HUES48 (cell line): ENCODE results near the gene MCF2L2.
A peak's percentile ranks its signal among the peaks of the same experiment; 100 is the strongest.

Experiments
- H3K27ac ChIP-seq: one replicate; pipeline ENCODE4 v1.7.0; 2013; ENCODE audit warnings: low read depth, low read length, inconsistent platforms
- H3K27me3 ChIP-seq: 2 replicates; pipeline ENCODE4 v1.6.1; 2013; ENCODE audit warnings: mild to moderate bottlenecking, low read length; ENCODE audit not compliant: control insufficient read depth, insufficient read depth
- H3K36me3 ChIP-seq: 2 replicates; pipeline ENCODE4 v1.6.1; 2013; ENCODE audit warnings: low read length; ENCODE audit not compliant: control insufficient read depth, insufficient read depth
- H3K4me1 ChIP-seq: 2 replicates; pipeline ENCODE4 v1.6.1; 2013; ENCODE audit warnings: mild to moderate bottlenecking, low read length; ENCODE audit not compliant: control insufficient read depth, insufficient read depth
- H3K4me3 ChIP-seq: 2 replicates; pipeline ENCODE4 v1.5.1; 2013; ENCODE audit warnings: mild to moderate bottlenecking, low read depth, low read length
- H3K9ac ChIP-seq: 2 replicates; pipeline ENCODE4 v1.6.1; 2013; ENCODE audit warnings: mild to moderate bottlenecking, low read depth, low read length, moderate library complexity
- H3K9me3 ChIP-seq: 2 replicates; pipeline ENCODE4 v1.6.1; 2013; ENCODE audit warnings: low read length; ENCODE audit not compliant: control insufficient read depth, insufficient read depth

Gene MCF2L2

GRCh38 chr3:183309276-183309675 is 119.1 kb downstream of the MCF2L2 start:
- Histone ChIP-seq H3K27me3 (no peaks in the 10 kb centered on the region), H3K36me3 (peaks cover 23% of the 10 kb centered on the region), H3K27ac (no peak overlapping the region), H3K9ac (no peak overlapping the region), H3K4me1 (no peaks in the 10 kb centered on the region), H3K4me3 (no peak overlapping the region), H3K9me3 (no peaks in the 10 kb centered on the region)

DNA sequence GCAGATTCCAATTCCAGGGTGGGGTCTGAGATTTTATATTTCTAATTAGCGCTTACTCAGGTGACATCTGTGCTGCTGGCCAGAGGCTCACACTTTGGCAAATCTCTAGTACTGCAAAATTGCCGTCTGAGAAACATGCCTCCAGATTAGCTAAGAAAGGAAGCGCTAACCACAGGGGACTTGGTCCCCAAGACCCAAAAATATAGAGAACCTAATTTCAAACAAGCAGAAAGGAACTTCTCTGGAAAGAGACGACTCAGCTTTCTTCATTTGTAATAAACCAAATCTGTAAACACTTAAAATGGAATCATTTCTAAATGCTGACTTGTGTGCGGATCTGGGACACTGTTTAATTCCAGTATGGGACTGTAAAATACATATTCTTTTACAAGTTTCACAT is 119.7 kb downstream of the MCF2L2 start:
- Histone ChIP-seq H3K27me3 (no peaks in the 10 kb centered on the region), H3K4me1 (no peaks in the 10 kb centered on the region), H3K9ac (no peak overlapping the region), H3K27ac (no peak overlapping the region), H3K4me3 (no peak overlapping the region), H3K9me3 (no peaks in the 10 kb centered on the region), H3K36me3 (peaks cover 23% of the 10 kb centered on the region)

DNA sequence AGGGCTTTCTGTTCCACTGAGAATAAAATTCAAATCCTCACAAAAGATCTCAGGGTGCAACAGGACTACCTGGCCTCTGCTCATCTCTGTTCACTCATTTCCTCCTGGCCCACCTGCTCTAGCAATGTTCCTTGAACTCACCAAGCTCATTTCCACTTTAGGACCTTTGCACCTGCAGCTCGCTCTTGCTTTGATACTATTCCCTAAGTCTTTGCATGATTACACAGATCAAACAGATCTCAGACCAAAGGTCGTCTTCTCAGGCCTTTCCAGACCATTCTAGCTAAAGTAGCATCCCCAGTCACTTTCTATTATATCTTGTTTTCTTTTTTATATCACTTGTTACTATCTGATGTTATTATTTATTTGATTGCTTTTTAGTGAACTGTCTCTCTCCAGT is 120.7 kb downstream of the MCF2L2 start:
- no peak overlapping the region for H3K4me3 ChIP-seq
- no peaks in the 10 kb centered on the region for H3K4me1 ChIP-seq
- H3K36me3 ChIP-seq, result peaks cover 23% of the 10 kb centered on the region
- H3K27me3 ChIP-seq, result no peaks in the 10 kb centered on the region
- H3K27ac ChIP-seq, result no peak overlapping the region
- no peaks in the 10 kb centered on the region for H3K9me3 ChIP-seq
- no peak overlapping the region for H3K9ac ChIP-seq

DNA sequence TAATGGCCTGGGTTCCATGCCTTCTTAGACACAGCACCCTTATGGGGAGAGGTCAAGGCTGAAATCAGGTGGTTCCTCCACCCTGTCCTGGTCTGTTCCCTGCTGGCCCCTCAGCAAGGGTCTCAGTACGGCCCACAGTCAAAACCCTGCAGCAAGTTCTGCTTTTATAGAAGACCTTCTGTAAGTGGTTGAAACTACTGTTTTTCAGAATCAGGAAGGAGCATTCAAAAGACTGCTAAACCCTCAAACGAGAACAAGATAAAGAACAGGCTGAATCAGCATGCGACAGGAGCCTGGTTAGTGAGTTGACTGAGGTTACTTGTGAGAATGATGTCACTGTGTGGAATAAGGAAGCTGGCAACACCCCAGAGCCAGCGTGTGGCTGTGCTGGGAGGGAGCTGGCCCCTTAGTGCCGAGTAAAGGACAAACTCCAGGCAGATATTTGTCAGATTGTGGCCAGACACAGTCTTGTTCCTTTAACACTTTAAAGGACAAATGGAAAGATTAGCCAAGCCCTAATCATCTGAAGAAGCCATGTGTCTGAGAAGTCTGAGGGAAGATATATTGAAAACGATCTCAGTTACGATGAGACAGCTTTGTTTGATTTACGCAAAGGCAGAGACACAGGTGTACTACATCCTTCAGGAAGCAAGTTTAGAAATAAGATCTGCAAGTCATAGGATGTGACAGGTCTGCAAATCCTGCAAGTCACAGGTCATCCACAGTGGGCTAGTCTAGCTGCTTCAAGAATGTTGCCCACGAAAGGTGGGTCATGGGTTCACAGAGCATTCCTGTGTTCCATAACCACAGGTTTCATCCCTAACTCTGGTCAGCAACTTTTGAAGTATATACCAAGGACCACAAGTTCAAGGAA is 121.4 kb downstream of the MCF2L2 start:
- peaks cover 21% of the 10 kb centered on the region for H3K36me3 ChIP-seq
- no peaks in the 10 kb centered on the region for H3K4me1 ChIP-seq
- H3K4me3 ChIP-seq, result no peak overlapping the region
- H3K9me3 ChIP-seq, result no peaks in the 10 kb centered on the region
- no peak overlapping the region for H3K9ac ChIP-seq
- no peaks in the 10 kb centered on the region for H3K27me3 ChIP-seq
- H3K27ac ChIP-seq, result peak overlapping the region; percentile 7

- Histone ChIP-seq H3K27ac (no peak overlapping the region), H3K4me1 (peaks cover 8% of the 10 kb centered on the region), H3K9ac (no peak overlapping the region), H3K36me3 (0 out of 2 replicates have a peak, but pooled peaks cover 3% of the 10 kb centered on the region), H3K4me3 (no peak overlapping the region), H3K9me3 (no peaks in the 10 kb centered on the region), H3K27me3 (no peaks in the 10 kb centered on the region)
Measured at GRCh38 chr3:183303690-183304089, 124.7 kb downstream of the MCF2L2 start.

DNA sequence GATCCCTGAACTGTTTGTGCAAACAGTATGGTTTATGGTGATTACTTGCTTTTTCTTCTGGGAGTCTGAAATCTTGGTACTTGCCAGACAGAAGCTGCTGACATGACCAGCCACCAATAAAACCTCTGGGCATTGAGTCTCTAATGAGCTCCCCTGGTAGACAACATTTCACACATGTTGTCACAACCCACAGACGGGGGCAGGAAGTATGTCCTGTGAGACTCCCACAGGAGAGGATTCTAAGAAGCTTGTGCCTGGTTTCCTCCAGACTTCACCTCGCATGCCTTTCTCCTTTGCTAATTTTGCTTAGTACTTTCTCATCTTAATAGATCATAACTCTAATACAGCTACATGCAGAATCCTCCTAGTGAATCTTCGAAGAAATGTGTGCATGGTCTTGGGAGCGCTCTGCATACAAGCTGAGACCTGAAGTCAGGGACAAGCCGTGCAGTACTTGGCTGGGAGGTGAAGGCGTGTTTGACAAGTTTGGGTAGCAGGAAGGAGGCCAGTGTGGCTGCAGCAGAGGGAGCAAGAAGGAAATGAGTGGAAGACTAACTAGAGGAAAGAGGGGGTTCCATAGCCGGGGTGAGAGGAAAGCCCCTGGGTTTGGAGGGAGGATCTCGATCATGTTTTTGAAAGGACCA is 126.4 kb downstream of the MCF2L2 start:
- Histone ChIP-seq H3K9ac (no peak overlapping the region), H3K27ac (no peak overlapping the region), H3K4me3 (no peak overlapping the region), H3K9me3 (no peaks in the 10 kb centered on the region), H3K27me3 (no peaks in the 10 kb centered on the region), H3K36me3 (0 out of 2 replicates have a peak, but pooled peaks cover 3% of the 10 kb centered on the region), H3K4me1 (peaks cover 19% of the 10 kb centered on the region)

DNA sequence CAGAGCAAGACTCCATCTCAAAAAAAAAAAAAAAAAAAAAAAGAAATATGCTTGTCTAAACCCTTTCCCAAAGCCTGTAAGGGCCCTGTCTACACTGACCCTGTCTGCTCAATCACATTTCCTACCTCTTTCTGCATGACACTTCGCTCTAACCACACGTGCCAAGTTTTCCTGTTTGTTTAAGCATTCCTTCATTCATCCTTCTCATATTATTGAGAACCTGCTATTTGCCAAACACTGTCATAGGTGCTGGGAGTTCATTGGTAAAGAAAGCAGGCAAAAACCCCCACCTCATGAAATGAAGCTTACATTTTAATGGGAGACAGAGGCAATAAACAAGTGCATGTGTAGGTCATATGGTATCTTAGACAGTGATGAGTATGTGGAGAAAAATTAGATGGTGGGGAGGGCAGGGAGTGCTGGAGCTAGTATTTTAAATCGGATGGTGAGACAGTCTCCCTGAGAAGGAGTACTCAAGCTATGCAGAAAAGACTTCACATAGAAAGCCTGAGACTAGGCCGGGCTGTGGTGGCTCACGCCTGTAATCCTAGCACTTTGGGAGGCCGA is 127.3 kb downstream of the MCF2L2 start:
- Histone ChIP-seq H3K27me3 (no peaks in the 10 kb centered on the region), H3K36me3 (0 out of 2 replicates have a peak, but pooled peaks cover 7% of the 10 kb centered on the region), H3K4me3 (no peak overlapping the region), H3K9me3 (no peaks in the 10 kb centered on the region), H3K9ac (no peak overlapping the region), H3K4me1 (peaks cover 19% of the 10 kb centered on the region), H3K27ac (no peak overlapping the region)

DNA sequence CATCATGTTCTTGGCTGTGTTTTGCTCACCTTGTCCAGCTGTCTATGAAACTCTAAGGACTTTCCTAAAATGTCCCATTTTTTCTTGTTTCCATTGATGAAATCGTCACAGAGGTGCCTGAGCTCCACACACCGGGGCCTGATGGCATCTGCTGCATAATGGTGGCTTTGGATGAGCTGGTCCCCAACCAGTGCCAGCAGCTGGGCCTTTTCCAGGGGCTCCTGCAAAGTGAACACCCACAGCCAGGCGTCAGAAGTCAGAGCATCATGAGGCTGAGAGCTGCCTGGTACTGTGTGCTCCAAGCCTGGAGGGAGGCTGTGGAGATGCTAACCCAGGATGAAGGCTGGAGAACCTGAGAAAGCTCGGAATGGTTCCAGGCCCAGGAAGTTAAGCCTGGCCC is 128.4 kb downstream of the MCF2L2 start:
- Histone ChIP-seq H3K9ac (no peak overlapping the region), H3K4me1 (peaks cover 19% of the 10 kb centered on the region), H3K27ac (no peak overlapping the region), H3K36me3 (peaks cover 12% of the 10 kb centered on the region; the same call in 1 of the 2 replicates), H3K9me3 (no peaks in the 10 kb centered on the region), H3K4me3 (no peak overlapping the region), H3K27me3 (no peaks in the 10 kb centered on the region)

DNA sequence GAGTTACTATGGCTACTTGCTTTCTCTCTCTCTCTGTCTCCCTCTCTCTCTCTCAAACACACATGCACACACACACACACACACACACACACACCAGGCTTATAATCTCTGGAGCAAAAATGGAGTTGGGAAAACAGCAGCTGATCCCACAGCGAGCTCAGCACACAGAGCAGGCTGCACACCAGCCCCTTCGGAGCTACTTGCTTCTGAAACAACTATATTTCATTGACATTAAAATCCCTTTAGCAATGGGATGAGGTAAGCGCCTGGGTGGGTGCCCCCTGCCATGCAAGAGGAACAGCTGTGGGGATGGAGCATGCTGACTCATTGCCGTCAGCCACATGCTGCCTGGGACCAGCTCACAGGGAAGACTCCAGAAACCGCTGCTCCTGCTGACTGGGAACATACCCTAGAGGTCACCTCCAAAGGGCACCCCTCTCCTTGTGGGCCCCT is 129.7 kb downstream of the MCF2L2 start:
- Histone ChIP-seq H3K36me3 (peaks cover 13% of the 10 kb centered on the region; the same call in 1 of the 2 replicates), H3K27ac (peak overlapping the region; percentile 43), H3K4me3 (no peak overlapping the region), H3K27me3 (no peaks in the 10 kb centered on the region), H3K9ac (peak overlapping the region; percentile 20; the same call in 1 of the 2 replicates), H3K9me3 (no peaks in the 10 kb centered on the region), H3K4me1 (peaks cover 19% of the 10 kb centered on the region)

DNA sequence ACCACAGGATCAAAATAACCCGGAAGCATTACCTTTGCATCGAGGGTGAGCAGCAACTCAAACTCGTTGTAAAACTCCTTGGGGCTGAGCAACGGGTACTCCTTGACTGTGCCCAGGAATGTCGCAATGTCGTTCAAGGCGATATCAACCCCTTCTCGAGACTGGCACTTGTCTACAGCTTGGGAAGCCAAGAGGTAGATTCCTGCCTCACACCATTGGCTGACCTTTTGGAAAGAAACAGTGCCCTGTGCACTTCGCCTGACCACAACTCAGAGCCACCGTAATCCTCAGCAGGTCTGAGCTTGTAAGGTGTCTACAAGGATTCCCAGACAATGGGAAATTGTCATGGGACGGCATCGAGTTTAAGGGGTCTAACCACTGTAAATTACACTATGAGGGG is 131.5 kb downstream of the MCF2L2 start:
- Histone ChIP-seq H3K27ac (no peak overlapping the region), H3K27me3 (no peaks in the 10 kb centered on the region), H3K9ac (no peak overlapping the region), H3K36me3 (peaks cover 13% of the 10 kb centered on the region; the same call in 1 of the 2 replicates), H3K4me3 (no peak overlapping the region), H3K4me1 (peaks cover 19% of the 10 kb centered on the region), H3K9me3 (no peaks in the 10 kb centered on the region)

GRCh38 chr3:183295211-183295610 is 133.2 kb downstream of the MCF2L2 start:
- no peak overlapping the region for H3K4me3 ChIP-seq
- H3K27ac ChIP-seq, result no peak overlapping the region
- no peaks in the 10 kb centered on the region for H3K27me3 ChIP-seq
- peaks cover 19% of the 10 kb centered on the region for H3K36me3 ChIP-seq
- H3K9ac ChIP-seq, result no peak overlapping the region
- H3K9me3 ChIP-seq, result no peaks in the 10 kb centered on the region
- H3K4me1 ChIP-seq, result peaks cover 19% of the 10 kb centered on the region
